Cardiac fibroblast (primary cell): ENCODE data around the gene GDA.

Experiments
- DNase-seq, 2 donors: peaks; one replicate each; pipeline versions ENCODE4 v3.0.0 to v3.0.0-alpha.2; 2010; ENCODE audit warnings: low read depth in 2 of 2
- H3K4me3 ChIP-seq, 2 donors: replicated peaks in 1 of 2; 1 replicate in 1 of 2; 2 replicates in 1 of 2; pipeline ENCODE4 v1.5.1; 2011; ENCODE audit warnings: low read depth in 2 of 2, low read length in 2 of 2, mild to moderate bottlenecking in 2 of 2, moderate library complexity in 1 of 2
- CTCF ChIP-seq: IDR thresholded peaks from one replicate; pipeline ENCODE4 v1.5.1; 2011; ENCODE audit warnings: low read depth, mild to moderate bottlenecking, low read length, inconsistent platforms

The GDA gene

GRCh38 chr9:72129271-72130156 lies 19.7 kb upstream of the GDA start:
- no peak overlapping the region for H3K4me3 ChIP-seq
- no peak for TF ChIP-seq CTCF
- no peak for DNase-seq

- DNase-seq: no peak
- no peak overlapping the region for H3K4me3 ChIP-seq
- no peak for TF ChIP-seq CTCF
These were observed 18.9 kb upstream of the GDA start for GRCh38 chr9:72130321-72130720.

- no peak for DNase-seq
- H3K4me3 ChIP-seq: no peak overlapping the region
- no peak for TF ChIP-seq CTCF
These were observed 18.0 kb upstream of the GDA start for GRCh38 chr9:72131206-72131605.

GRCh38 chr9:72132052-72132451 lies 17.2 kb upstream of the GDA start:
- H3K4me3 ChIP-seq: no peak overlapping the region
- no peak for TF ChIP-seq CTCF
- DNase-seq: no peak

GRCh38 chr9:72133365-72134035 lies 15.7 kb upstream of the GDA start:
- no peak overlapping the region for H3K4me3 ChIP-seq
- TF ChIP-seq CTCF: no peak
- no peak for DNase-seq

GRCh38 chr9:72134801-72135200 lies 14.4 kb upstream of the GDA start:
- no peak overlapping the region for H3K4me3 ChIP-seq
- DNase-seq: no peak
- no peak for TF ChIP-seq CTCF
